Epidermal melanocyte (primary cell): ENCODE measurements around the gene GALNT2.

Experiments
- DNase-seq: peaks from one replicate; pipeline ENCODE4 v3.0.0; 2011; ENCODE audit warnings: low spot score; ENCODE audit not compliant: insufficient read length

Gene GALNT2

GRCh38 chr1:230066466-230067404 is at the start of gene GALNT2:
TSS of gene GALNT2 (plus strand) at chr1:230067238. CDS start at chr1:230067281, 43 bp downstream.
- DNase-seq = peak; percentile 90

DNA sequence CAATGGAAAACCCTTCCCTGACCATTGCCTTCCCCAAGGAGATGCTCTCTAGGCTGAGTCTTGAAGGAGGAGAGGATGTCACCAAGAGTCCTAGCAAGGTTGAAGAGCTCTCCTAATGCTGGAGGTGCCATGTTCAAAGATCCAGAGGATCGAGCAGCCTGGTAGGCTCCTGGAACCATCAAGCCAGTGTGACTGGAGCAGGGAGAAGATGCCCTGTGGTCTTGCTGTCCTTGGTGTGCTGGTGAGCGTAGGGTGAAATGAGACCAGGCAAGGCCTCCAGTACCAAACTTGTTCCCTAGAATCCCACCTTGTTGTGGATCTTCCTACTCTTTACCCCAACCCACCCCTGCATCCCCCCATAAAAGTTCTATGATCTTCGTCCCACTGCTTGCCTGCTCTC is 46.6 kb upstream of the GALNT2 start:
- no peak for DNase-seq

- no peak for DNase-seq
These were observed 44.2 kb upstream of the GALNT2 start for GRCh38 chr1:230022666-230023380.

GRCh38 chr1:230025686-230026085 is 41.4 kb upstream of the GALNT2 start:
- no peak for DNase-seq

- DNase-seq = no peak
These were observed 40.9 kb upstream of the GALNT2 start for GRCh38 chr1:230026139-230026538.

DNA sequence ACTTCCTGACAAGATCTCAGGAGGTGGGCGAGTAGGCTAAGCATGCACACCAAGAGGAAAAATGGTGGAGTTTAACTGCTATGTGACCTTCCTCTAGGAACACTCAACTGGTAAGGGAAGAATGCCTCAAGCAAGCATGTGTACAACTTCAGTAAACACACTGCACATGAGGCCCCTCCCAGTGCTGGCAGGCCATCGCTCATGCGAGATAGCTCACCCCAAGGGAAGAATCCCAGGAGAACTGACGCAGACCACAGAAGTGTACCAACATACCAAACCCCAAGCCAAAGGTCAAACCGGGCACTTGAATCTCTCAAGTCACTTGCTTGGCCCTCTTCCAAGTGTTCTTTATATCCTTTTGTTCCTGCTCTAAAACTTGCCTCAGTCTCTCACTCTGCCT is 40.5 kb upstream of the GALNT2 start:
- DNase-seq = no peak

DNA sequence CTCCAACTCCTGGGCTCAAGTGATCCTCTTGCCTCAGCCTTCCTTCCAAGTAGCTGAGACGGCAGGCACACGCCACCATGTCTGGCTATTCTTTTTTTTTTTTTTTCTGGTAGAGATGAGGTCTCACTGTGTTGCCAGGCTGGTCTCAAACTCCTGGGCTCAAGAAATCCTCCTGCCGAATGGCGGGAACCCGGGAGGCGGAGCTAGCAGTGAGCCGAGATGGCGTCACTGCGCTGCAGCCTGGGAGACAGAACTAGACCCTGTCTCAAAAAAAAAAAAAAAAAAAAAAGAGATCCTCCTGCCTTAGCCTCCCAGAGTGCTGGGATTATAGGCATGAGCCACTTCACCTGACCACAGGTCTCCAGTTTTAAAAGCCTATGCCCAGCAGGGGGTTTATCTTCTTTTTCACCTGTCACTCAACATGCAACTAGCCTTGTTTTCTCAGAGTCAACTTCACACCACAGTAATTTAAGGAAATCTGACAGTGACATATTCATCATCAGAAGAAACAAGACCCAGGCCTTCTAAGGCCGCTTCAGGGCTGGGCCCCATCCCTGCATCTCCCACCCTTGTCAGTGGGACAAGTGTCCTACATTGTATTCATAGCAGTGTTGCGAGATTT is 38.3 kb upstream of the GALNT2 start:
- no peak for DNase-seq

- no peak for DNase-seq
These were observed 37.6 kb upstream of the GALNT2 start for GRCh38 chr1:230029244-230029941.

DNA sequence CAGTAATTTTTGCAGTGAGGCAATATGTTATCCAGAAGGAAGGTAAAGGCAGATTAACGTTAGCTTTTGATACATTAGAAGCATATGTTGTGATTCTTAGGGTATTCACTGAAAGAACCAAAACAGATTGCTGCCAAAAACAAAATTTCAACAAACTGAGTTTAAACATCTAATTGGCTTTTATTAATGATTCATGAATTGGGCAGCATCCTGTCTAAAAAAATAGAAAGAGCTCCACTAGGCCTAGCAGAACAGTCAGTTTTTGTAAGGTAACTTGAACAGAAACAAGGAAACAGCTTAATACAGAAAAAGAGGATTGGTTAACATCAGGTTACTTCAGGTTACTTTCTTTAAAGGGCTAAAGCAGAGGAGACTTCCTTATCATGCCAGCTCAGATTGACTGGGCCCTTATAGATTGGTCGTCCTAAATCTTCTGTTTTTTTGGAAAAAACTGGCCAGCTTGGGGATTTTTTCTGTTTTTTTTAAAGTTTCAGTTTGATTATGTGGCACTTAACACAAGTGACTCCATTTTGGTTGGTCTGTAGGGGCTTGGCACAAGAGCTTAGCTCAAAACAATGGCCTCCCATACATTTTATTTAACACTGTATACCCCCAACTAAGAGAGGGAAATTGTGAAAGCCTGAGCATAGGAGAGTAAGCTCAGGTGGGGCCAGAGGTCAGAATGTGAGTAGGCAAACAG is 36.8 kb upstream of the GALNT2 start:
- DNase-seq = no peak

- no peak for DNase-seq
These were observed 35.9 kb upstream of the GALNT2 start for GRCh38 chr1:230031131-230031530.

GRCh38 chr1:230032516-230033281 is 34.3 kb upstream of the GALNT2 start:
- DNase-seq = no peak

DNA sequence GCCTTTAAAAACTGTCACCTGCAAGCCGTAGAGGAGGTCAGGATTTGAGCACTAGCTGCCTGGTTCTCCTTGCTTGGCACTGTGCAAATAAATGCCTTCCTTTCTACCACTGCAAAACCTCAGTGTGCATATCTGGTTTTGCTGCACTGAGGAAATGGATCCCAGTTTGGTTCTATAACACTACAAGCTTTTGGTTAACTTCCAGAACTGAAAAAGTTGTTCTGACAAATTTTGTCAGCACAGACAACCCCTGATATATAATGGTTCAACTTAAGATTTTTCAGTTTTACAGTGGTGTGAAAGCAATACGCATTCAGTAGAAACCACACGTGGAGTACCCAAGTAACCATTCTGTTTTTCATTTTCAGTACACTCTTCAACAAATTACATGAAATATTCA is 29.8 kb upstream of the GALNT2 start:
- DNase-seq = no peak

GRCh38 chr1:230040440-230040839 is 26.6 kb upstream of the GALNT2 start:
- no peak for DNase-seq

DNA sequence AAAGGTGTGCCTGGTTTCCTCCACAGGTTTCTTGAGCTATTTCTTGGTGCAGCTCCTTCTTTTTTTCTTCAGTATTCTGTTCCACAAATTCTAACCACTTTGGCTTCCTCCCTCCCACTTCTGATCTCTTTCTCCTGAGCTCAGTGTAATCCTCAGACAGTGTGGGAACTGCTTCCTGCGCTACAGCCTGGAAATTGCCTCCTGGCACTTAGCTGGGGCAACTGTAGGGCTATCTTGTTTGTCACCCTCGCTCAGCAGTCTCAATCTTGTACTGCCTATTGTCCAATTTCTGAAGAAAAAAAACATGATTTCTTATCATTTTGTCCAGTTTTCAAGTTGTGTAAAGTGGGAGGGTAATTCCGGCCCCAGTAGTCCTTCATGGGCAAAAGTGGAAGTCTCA is 24.0 kb upstream of the GALNT2 start:
- DNase-seq = no peak

GRCh38 chr1:230044729-230045128 is 22.3 kb upstream of the GALNT2 start:
- no peak for DNase-seq

DNA sequence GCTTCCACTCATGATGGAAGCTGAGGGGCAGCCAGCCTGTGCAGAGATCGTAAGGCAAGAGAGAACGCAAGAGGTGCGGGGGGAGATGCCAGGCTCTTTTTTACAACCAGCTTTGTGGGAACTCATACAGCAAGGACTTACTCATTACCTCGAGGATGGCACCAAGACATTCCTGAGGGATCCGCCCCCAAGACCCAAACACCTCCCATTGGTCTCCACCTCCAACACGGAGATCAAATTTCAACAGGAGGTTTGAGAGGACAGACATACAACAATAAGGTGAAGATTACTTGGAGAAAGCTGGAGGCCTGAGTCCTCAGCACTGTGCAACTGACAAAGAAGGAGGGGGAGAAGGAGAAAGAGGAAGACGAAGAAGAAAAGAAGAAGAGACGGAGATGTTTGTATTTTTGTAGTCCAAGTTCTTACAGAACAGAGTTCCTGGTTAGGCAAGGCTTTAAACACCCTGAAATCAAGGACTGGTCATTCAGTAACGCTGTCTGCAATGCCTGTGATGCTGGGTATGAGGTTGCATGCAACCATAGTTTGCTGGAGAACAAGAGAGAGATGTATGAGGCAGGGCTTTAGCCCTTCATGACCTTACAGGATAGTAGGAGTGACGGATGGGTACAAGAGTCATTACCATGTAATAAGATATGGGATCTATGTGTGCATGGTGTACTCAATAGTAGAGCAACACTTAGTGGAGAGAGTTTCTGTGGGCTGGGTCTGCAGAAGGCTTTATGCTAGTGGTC is 19.7 kb upstream of the GALNT2 start:
- DNase-seq = no peak

- no peak for DNase-seq
These were observed 18.7 kb upstream of the GALNT2 start for GRCh38 chr1:230048322-230048721.

DNA sequence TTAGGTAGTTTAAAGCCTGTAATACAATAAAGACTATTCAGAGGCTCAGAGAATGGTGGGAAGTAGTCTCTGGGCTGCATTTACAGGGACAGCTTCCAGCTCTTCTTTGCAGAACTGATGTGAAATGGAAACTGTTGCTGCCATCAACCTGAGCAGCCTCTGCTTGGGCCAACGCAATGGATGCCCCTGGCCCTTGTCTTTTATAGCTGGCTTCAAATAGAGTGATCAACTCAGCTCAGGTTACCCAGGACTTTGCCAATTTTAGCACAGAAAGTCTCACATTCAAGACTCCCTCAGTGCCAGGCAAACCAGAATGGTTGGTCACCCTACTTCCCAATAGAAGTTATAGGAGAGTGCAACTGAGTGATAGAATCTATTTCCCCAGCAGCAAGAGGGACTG is 18.1 kb upstream of the GALNT2 start:
- no peak for DNase-seq

DNA sequence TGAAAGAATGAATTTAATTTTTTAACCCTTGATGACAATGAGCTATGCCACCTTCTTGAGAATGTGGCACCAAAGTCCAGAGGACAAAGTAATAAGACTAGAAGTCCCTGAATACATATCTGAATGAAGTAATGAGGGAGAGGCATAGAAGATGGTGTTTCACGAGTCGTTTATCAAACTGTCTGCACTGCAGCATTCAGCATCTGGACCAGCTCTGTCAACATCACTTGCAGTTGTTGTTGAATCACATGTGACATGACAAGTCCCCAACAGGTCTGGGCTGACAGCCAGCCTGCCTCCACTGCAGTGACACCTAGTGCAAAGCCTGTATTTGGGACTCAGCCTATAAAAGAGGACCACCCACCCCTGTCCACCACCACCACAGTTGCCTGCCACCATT is 17.3 kb upstream of the GALNT2 start:
- no peak for DNase-seq
